ENCODE data around the gene IFT88.

DNA sequence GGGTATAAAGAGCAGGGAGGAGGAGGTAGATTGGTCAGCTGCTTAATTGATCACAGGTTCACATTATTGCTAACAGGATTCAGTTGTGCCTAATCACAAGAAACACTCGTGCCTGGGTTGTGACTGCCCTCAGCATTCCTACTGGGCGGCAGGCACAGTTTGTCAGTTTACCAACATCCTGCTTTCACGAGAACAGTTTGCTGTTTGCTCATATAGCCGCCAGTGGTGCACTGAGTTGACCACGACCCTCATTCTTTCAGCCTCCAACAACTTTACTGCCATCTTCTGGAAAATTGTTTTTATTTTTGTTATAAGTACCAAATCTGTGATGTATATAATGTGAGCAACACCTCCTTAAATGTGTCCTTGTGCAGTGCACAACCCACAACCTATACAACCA lies 16.2 kb upstream of the IFT88 start:
- TF ChIP-seq CTCF (IDR thresholded peaks at IDR 0.05) (no peak), POLR2A (IDR thresholded peaks at IDR 0.05) (no peak)

All from uterus (tissue), 2 donors.